ENCODE results near the gene THUMPD1. TPM values are rescaled to one million over a fixed set of nuclear protein-coding genes. Genes with fewer than 3 reads are reported as not detected.
"Not testable (repeated sequence)": the region's sequence is repeated elsewhere in the genome, so short reads cannot be mapped to it uniquely, and the experiment has no call there.

THUMPD1 gene
- total RNA-seq, 1 donor from 2014 or later, result 30.1 TPM

DNA sequence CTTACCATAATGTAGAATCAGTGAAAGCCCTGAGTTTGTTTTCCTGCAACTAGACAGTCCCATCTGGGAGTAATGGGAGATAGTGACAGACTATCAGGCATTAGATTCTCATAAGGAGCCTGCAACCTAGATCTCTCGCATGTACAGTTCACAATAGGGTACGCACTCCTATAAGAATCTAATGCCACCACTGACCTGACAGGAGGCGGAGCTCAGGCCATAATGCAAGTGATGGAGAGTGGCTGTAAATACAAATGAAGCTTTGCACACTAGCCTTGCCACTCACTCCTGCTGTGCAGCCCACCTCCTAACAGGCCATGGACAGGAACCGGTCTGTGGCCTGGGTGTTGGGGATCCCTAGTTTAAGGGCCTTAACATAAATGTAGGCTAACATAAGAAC lies 21.4 kb downstream of the THUMPD1 start:
- DNase-seq, result no peak
- TF ChIP-seq, protein P1, sequence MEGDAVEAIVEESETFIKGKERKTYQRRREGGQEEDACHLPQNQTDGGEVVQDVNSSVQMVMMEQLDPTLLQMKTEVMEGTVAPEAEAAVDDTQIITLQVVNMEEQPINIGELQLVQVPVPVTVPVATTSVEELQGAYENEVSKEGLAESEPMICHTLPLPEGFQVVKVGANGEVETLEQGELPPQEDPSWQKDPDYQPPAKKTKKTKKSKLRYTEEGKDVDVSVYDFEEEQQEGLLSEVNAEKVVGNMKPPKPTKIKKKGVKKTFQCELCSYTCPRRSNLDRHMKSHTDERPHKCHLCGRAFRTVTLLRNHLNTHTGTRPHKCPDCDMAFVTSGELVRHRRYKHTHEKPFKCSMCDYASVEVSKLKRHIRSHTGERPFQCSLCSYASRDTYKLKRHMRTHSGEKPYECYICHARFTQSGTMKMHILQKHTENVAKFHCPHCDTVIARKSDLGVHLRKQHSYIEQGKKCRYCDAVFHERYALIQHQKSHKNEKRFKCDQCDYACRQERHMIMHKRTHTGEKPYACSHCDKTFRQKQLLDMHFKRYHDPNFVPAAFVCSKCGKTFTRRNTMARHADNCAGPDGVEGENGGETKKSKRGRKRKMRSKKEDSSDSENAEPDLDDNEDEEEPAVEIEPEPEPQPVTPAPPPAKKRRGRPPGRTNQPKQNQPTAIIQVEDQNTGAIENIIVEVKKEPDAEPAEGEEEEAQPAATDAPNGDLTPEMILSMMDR (IDR thresholded peaks at IDR 0.05; ENCODE audit: partially characterized antibody, unreplicated experiment), result no peak
- no peak overlapping the region for H3K4me3 Mint-ChIP-seq (ENCODE audit: unreplicated experiment)
- H3K36me3 Mint-ChIP-seq (ENCODE audit: unreplicated experiment), result no peaks in the 10 kb centered on the region
- no peak overlapping the region for H3K27ac Mint-ChIP-seq (ENCODE audit: unreplicated experiment)
- H3K27me3 Mint-ChIP-seq (ENCODE audit: unreplicated experiment), result no peaks in the 10 kb centered on the region
- no peaks in the 10 kb centered on the region for H3K4me1 Mint-ChIP-seq (ENCODE audit: low read depth, unreplicated experiment)
- H3K9me3 Mint-ChIP-seq (ENCODE audit: unreplicated experiment), result no peaks in the 10 kb centered on the region

DNA sequence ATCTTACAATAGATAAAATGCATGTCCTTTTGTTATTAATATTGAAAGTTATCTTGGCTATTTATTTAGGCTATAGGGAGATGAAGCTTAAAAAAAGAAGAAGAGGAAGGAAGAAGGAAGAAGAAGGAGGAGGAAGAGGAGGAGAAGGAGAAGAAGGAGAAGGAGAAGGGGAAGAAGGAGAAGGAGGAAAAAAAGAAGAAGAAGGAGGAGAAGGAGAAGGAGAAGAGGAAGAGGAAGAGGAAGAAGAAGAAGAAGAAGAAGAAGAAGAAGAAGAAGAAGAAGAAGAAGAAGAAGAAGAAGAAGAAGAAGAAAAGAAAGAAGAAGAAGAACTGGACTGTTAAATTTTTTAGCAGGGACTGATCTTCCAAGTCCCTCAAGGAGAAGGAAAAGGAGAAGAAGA lies 23.9 kb downstream of the THUMPD1 start:
- not testable (repeated sequence) for H3K4me3 Mint-ChIP-seq (ENCODE audit: unreplicated experiment); DNase-seq; H3K36me3 Mint-ChIP-seq (ENCODE audit: unreplicated experiment); H3K4me1 Mint-ChIP-seq (ENCODE audit: low read depth, unreplicated experiment); H3K27me3 Mint-ChIP-seq (ENCODE audit: unreplicated experiment); H3K9me3 Mint-ChIP-seq (ENCODE audit: unreplicated experiment); H3K27ac Mint-ChIP-seq (ENCODE audit: unreplicated experiment)

DNA sequence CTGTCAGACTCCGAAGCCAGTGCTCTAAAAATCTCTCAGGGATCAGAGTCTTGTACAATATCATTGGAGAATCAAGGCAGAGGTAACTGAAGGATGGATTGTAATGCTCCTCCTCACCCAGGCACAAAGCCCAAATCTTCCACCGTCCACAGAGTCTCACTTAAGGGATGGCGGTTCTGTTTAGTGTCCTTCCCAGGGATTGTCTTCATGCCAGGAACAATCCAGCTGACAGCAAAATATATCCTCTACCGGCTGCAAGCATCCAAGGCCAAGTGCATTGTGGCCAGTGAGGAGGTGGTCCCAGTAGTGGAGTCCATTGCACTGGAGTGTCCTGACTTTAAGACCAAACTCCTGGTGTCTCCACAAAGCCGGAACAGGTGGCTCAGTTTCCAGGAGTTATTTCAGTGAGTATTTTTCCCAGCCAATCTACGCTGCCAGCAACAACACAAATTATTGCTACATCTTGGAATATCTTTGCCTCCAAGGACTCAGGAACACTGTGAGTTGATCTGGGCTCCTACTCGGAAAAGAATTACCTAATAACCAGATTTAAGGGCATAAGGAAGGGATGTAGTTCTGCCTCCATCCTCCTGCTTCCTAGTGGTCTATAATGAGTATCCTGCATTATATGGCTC lies 30.2 kb downstream of the THUMPD1 start:
- no peaks in the 10 kb centered on the region for H3K36me3 Mint-ChIP-seq (ENCODE audit: unreplicated experiment)
- no peaks in the 10 kb centered on the region for H3K27me3 Mint-ChIP-seq (ENCODE audit: unreplicated experiment)
- no peak overlapping the region for H3K27ac Mint-ChIP-seq (ENCODE audit: unreplicated experiment)
- TF ChIP-seq, protein P1 (IDR thresholded peaks at IDR 0.05; ENCODE audit: partially characterized antibody, unreplicated experiment), result no peak
- H3K4me1 Mint-ChIP-seq (ENCODE audit: low read depth, unreplicated experiment), result no peaks in the 10 kb centered on the region
- no peak overlapping the region for H3K4me3 Mint-ChIP-seq (ENCODE audit: unreplicated experiment)
- DNase-seq, result no peak
- no peaks in the 10 kb centered on the region for H3K9me3 Mint-ChIP-seq (ENCODE audit: unreplicated experiment)

DNA sequence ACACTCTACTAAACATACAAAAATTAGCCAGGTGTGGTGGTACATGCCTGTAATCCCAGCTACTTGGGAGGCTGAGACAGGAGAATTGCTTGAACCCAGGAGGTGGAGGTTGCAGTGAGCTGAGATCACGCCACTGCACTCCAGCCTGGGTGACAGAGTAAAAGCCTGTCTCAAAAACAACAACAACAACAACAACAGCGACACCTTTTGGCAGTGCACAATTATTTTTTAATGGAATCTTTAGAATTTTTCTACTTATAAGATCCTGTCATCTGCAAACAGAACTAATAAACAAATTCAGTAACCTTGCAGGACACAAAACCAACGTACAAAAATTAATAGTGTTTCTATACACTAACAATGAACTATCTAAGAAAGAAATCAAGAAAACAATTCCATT lies 33.5 kb downstream of the THUMPD1 start:
- not testable (repeated sequence) for DNase-seq; H3K4me1 Mint-ChIP-seq (ENCODE audit: low read depth, unreplicated experiment); H3K27ac Mint-ChIP-seq (ENCODE audit: unreplicated experiment); H3K9me3 Mint-ChIP-seq (ENCODE audit: unreplicated experiment); H3K36me3 Mint-ChIP-seq (ENCODE audit: unreplicated experiment); H3K4me3 Mint-ChIP-seq (ENCODE audit: unreplicated experiment); H3K27me3 Mint-ChIP-seq (ENCODE audit: unreplicated experiment)
- TF ChIP-seq, protein P1 (IDR thresholded peaks at IDR 0.05; ENCODE audit: partially characterized antibody, unreplicated experiment), result peak; percentile 53

DNA sequence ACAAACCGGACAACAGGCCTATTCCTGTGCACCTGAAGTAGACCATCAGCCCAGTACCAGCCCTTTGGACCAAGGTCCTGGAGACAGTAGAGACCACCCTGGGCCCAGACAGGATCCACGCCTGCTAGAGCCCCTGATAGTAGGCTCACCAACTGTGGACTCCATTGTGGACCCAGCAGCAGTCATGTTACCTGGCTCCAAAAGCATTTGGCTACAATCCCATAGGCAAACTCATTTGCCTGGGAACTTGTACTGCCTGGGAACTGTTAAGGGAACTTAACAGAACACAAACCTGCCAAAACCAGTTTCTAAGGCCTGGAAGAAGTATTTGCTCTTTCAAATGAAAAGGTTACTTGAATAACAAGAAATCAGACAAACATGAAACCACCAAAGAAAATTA lies 34.2 kb downstream of the THUMPD1 start:
- H3K4me1 Mint-ChIP-seq (ENCODE audit: low read depth, unreplicated experiment), result no peaks in the 10 kb centered on the region
- no peak overlapping the region for H3K27ac Mint-ChIP-seq (ENCODE audit: unreplicated experiment)
- H3K27me3 Mint-ChIP-seq (ENCODE audit: unreplicated experiment), result no peaks in the 10 kb centered on the region
- peaks cover 2% of the 10 kb centered on the region for H3K9me3 Mint-ChIP-seq (ENCODE audit: unreplicated experiment)
- no peak overlapping the region for H3K4me3 Mint-ChIP-seq (ENCODE audit: unreplicated experiment)
- DNase-seq, result no peak
- no peaks in the 10 kb centered on the region for H3K36me3 Mint-ChIP-seq (ENCODE audit: unreplicated experiment)
- TF ChIP-seq, protein P1 (IDR thresholded peaks at IDR 0.05; ENCODE audit: partially characterized antibody, unreplicated experiment), result no peak

DNA sequence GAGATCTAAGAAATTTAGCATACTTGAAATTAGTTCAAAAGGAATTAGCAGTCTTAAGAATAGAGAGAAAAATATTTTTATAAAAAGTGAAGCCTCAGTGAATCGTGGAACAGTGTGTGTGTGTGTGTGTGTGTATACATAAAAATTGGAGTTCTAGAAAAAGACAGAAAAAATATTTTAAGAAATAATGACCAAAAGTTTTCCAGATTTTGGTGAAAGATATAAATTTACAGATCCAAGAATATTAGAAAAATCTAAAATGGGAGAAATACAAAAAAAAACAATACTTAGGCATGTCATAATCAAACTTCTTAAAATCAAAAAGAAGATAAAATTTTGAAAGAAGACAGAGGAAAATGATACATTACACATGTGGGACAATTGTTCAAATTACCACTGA lies 35.6 kb downstream of the THUMPD1 start:
- H3K27me3 Mint-ChIP-seq (ENCODE audit: unreplicated experiment); DNase-seq; H3K9me3 Mint-ChIP-seq (ENCODE audit: unreplicated experiment); H3K4me3 Mint-ChIP-seq (ENCODE audit: unreplicated experiment); H3K4me1 Mint-ChIP-seq (ENCODE audit: low read depth, unreplicated experiment); H3K27ac Mint-ChIP-seq (ENCODE audit: unreplicated experiment); H3K36me3 Mint-ChIP-seq (ENCODE audit: unreplicated experiment): not testable (repeated sequence)
